MM.1S (cell line): ENCODE data around the gene SCGB1A1.
"Not testable (repeated sequence)": the region's sequence is repeated elsewhere in the genome, so short reads cannot be mapped to it uniquely, and the experiment has no call there.

Experiments
- DNase-seq: peaks from one replicate; pipeline ENCODE4 v3.0.0-alpha.2; 2015
- H2AFZ ChIP-seq: fragments of 300-600 bp; sonication (generic); 2 replicates; pipeline ENCODE4 v1.6.0; 2016; ENCODE audit warnings: antibody characterized with exemption, low read length
- H3F3A ChIP-seq: fragments of 300-600 bp; sonication (generic); 2 replicates; pipeline ENCODE4 v1.6.1; 2016; ENCODE audit warnings: mild to moderate bottlenecking, antibody characterized with exemption, low read length, moderate library complexity, mixed read lengths; ENCODE audit not compliant: insufficient read depth
- H3K27ac ChIP-seq: fragments of 300-600 bp; sonication (generic); 2 replicates; pipeline ENCODE4 v1.5.1; 2016; ENCODE audit warnings: mild to moderate bottlenecking, low read length
- H3K27me3 ChIP-seq: fragments of 300-600 bp; sonication (generic); replicated peaks from 2 replicates; pipeline ENCODE4 v1.6.0; 2016; ENCODE audit warnings: low read length; ENCODE audit not compliant: insufficient read depth
- H3K36me3 ChIP-seq: fragments of 300-600 bp; sonication (generic); replicated peaks from 2 replicates; pipeline ENCODE4 v1.6.1; 2016; ENCODE audit warnings: mild to moderate bottlenecking, low read length, mixed read lengths; ENCODE audit not compliant: insufficient read depth
- H3K4me1 ChIP-seq: fragments of 300-600 bp; sonication (generic); 2 replicates; pipeline ENCODE4 v1.6.1; 2016; ENCODE audit warnings: low read length, mixed read lengths
- H3K4me2 ChIP-seq: fragments of 300-600 bp; sonication (generic); 2 replicates; pipeline ENCODE4 v1.6.0; 2016; ENCODE audit warnings: low read depth, low read length
- H3K4me3 ChIP-seq: fragments of 300-600 bp; sonication (generic); 2 replicates; pipeline ENCODE4 v1.5.1; 2016; ENCODE audit warnings: low read length, mixed read lengths
- H3K79me2 ChIP-seq: fragments of 300-600 bp; sonication (generic); 2 replicates; pipeline ENCODE4 v1.6.1; 2016; ENCODE audit warnings: mixed run types, low read length, mixed read lengths
- H3K9ac ChIP-seq: fragments of 300-600 bp; sonication (generic); 2 replicates; pipeline ENCODE4 v1.6.1; 2016; ENCODE audit warnings: low read length, mixed read lengths
- H3K9me2 ChIP-seq: fragments of 300-600 bp; sonication (generic); replicated peaks from 2 replicates; pipeline ENCODE4 v1.6.1; 2016; ENCODE audit warnings: mild to moderate bottlenecking, low read length, mixed read lengths; ENCODE audit not compliant: insufficient read depth
- H3K9me3 ChIP-seq: fragments of 300-600 bp; sonication (generic); replicated peaks from 2 replicates; pipeline ENCODE4 v1.6.1; 2016; ENCODE audit warnings: mild to moderate bottlenecking, low read length, mixed read lengths; ENCODE audit not compliant: insufficient read depth
- H4K20me1 ChIP-seq: fragments of 300-600 bp; sonication (generic); 2 replicates; pipeline ENCODE4 v1.6.1; 2016; ENCODE audit warnings: mild to moderate bottlenecking, low read length, moderate library complexity, mixed read lengths; ENCODE audit not compliant: insufficient read depth
- EZH2 ChIP-seq: fragments of 300-600 bp; sonication (generic); optimal IDR thresholded peaks from 2 replicates; pipeline ENCODE3; 2017; ENCODE audit warnings: low read depth, mild to moderate bottlenecking, antibody characterized with exemption, low read length, mixed read lengths
- EZH2phosphoT487 ChIP-seq: fragments of 300-600 bp; sonication (generic); IDR thresholded peaks from 2 replicates; pipeline ENCODE4 v1.6.1; 2018; ENCODE audit warnings: antibody characterized with exemption, low read length
- TF ChIP-seq, protein P1 (sequence below): fragments of 300-600 bp; sonication (generic); IDR thresholded peaks from 2 replicates; pipeline ENCODE4 v1.5.1; 2016; ENCODE audit warnings: antibody characterized with exemption, low read length, mixed read lengths

SCGB1A1 gene

DNA sequence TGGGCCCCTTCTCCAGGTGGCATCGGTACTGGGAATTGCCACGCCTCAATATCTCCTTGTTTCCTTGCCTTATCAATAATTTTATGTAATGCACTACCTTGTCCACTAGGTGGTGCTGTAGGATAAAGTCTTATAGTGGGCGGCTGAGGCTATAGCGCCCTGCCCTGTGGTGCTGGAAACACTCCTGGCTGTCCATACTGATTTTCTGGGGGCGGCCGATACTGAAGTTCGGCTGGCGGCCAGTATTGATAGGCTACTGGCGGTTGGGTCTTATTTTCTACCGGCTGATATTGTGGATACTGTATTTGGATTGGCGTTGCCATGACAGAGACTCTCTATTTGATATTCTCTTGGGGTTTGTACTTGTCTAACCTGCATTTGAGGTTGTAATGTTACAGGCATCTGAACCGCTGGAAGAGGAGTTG, 38.0 kb upstream of the SCGB1A1 start:
- not testable (repeated sequence) for H3K4me3 ChIP-seq, H3K9me3 ChIP-seq, H3K79me2 ChIP-seq, H3K4me2 ChIP-seq, H3K27me3 ChIP-seq, H3K36me3 ChIP-seq, H2AFZ ChIP-seq, H4K20me1 ChIP-seq, H3F3A ChIP-seq, H3K4me1 ChIP-seq, H3K27ac ChIP-seq, H3K9ac ChIP-seq, H3K9me2 ChIP-seq
- TF ChIP-seq, protein P1, sequence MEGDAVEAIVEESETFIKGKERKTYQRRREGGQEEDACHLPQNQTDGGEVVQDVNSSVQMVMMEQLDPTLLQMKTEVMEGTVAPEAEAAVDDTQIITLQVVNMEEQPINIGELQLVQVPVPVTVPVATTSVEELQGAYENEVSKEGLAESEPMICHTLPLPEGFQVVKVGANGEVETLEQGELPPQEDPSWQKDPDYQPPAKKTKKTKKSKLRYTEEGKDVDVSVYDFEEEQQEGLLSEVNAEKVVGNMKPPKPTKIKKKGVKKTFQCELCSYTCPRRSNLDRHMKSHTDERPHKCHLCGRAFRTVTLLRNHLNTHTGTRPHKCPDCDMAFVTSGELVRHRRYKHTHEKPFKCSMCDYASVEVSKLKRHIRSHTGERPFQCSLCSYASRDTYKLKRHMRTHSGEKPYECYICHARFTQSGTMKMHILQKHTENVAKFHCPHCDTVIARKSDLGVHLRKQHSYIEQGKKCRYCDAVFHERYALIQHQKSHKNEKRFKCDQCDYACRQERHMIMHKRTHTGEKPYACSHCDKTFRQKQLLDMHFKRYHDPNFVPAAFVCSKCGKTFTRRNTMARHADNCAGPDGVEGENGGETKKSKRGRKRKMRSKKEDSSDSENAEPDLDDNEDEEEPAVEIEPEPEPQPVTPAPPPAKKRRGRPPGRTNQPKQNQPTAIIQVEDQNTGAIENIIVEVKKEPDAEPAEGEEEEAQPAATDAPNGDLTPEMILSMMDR = peak; percentile 74
- peak; percentile 71 for DNase-seq

DNA sequence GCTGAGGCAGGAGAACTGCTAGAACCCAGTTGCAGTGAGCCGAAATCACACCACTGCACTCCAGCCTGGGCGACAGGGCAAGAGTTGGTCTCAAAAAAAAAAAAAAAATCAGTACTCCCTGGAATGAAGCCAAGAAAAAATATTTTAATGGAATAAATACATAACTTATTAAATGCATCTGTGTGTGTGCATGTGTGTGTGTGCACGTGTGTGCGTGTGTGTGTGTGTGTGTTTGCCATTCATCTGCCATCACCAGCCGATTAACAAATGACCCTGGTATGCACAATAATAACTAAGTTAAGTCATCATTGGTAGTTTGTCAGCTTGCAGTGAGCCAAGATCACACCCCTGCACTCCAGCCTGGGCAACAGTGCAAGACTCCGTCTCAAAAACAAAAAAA, 35.0 kb upstream of the SCGB1A1 start:
- Histone ChIP-seq H3K9me2 (no peaks in the 10 kb centered on the region), H3K4me2 (no peak overlapping the region), H3K4me3 (no peak overlapping the region), H4K20me1 (no peaks in the 10 kb centered on the region; the same call in 1 of the 2 replicates), H3K27ac (no peak overlapping the region), H3K27me3 (peaks cover 7% of the 10 kb centered on the region), H3K36me3 (no peaks in the 10 kb centered on the region), H3K9me3 (no peaks in the 10 kb centered on the region), H3K9ac (no peak overlapping the region), H3K4me1 (peaks cover 16% of the 10 kb centered on the region), H2AFZ (no peak overlapping the region), H3F3A (peaks cover 24% of the 10 kb centered on the region), H3K79me2 (no peaks in the 10 kb centered on the region)
- TF ChIP-seq, protein P1 = no peak
- TF ChIP-seq EZH2 (no peak), EZH2phosphoT487 (no peak)
- no peak for DNase-seq

DNA sequence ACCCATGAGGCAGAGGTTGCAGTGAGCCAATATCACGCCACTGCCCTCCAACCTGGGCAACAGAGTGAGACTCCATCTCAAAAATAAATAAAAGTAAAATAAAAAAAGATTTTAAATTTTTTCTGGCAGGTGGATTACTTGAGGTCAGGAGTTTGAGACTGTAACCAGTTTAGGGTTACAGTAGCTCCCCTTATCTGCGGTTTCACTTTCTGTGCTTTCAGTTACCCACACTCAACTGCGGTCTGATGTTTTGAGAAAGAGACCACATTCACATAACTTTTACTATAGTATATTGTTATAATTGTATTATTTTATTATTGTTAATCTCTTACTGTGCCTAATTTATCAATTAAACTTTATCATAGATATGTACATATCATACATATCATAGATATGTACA, 32.8 kb upstream of the SCGB1A1 start:
- H3K27me3 ChIP-seq, H3K9me2 ChIP-seq, H3K79me2 ChIP-seq, H3K4me3 ChIP-seq, H3K9me3 ChIP-seq, H3K9ac ChIP-seq, H4K20me1 ChIP-seq, H3K36me3 ChIP-seq, H2AFZ ChIP-seq: not testable (repeated sequence)
- Histone ChIP-seq H3F3A (peaks cover 24% of the 10 kb centered on the region), H3K4me1 (peaks cover 16% of the 10 kb centered on the region), H3K27ac (peak overlapping the region; percentile 17; the same call in 1 of the 2 replicates), H3K4me2 (peak overlapping the region; percentile 70; the same call in 1 of the 2 replicates)
- DNase-seq = peak; percentile 86

DNA sequence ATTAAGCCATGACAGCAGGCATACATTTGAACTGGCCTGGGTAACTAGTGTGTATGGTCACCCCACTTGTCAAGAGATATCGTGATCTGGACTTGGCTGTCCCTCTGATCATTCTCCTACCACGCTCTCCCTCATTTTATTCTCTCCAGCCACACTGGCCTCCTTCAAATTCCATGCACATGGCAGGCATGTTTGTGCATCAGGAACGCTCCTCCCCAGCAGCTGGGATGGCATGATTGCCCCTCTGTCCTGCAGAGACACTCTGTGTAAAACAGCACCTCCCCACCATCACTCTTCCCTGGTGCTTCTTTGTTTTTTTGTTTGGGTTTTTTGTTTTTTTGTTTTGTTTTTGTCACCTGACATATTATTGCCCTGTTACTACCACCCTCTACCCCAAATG, 31.5 kb upstream of the SCGB1A1 start:
- Histone ChIP-seq H3K9ac (no peak overlapping the region), H3K36me3 (no peaks in the 10 kb centered on the region), H3K4me1 (peaks cover 16% of the 10 kb centered on the region), H3K9me3 (no peaks in the 10 kb centered on the region), H3F3A (peaks cover 24% of the 10 kb centered on the region), H4K20me1 (no peaks in the 10 kb centered on the region; the same call in 1 of the 2 replicates), H2AFZ (no peak overlapping the region), H3K27me3 (peaks cover 7% of the 10 kb centered on the region), H3K4me3 (no peak overlapping the region), H3K79me2 (no peaks in the 10 kb centered on the region), H3K4me2 (peak overlapping the region; percentile 70), H3K27ac (no peak overlapping the region), H3K9me2 (no peaks in the 10 kb centered on the region)
- no peak for TF ChIP-seq EZH2phosphoT487
- TF ChIP-seq, protein P1 = no peak
- DNase-seq = no peak
